HUES64 (cell line): ENCODE results near the gene PROX1.

Experiments
- H3K27ac ChIP-seq: 2 replicates; pipeline ENCODE4 v1.7.0; 2013; ENCODE audit warnings: low read depth, low read length, inconsistent platforms
- H3K27me3 ChIP-seq: 2 replicates; pipeline ENCODE4 v1.6.1; 2013; ENCODE audit warnings: mild to moderate bottlenecking, low read length; ENCODE audit not compliant: insufficient read depth
- H3K36me3 ChIP-seq: 2 replicates; pipeline ENCODE4 v1.6.1; 2013; ENCODE audit warnings: mild to moderate bottlenecking, low read length; ENCODE audit not compliant: insufficient read depth
- H3K4me1 ChIP-seq: 2 replicates; pipeline ENCODE4 v1.6.1; 2013; ENCODE audit warnings: mild to moderate bottlenecking, low read length, moderate library complexity; ENCODE audit not compliant: insufficient read depth
- H3K4me3 ChIP-seq: 2 replicates; pipeline ENCODE4 v1.5.1; 2013; ENCODE audit warnings: mild to moderate bottlenecking, low read length, moderate library complexity
- H3K9ac ChIP-seq: 2 replicates; pipeline ENCODE4 v1.6.1; 2013; ENCODE audit warnings: mild to moderate bottlenecking, low read depth, low read length
- H3K9me3 ChIP-seq: 2 replicates; pipeline ENCODE4 v1.6.1; 2013; ENCODE audit warnings: low read depth, low read length; ENCODE audit not compliant: insufficient read depth
- WGBS: fragments of 150-250, 120-280 bp; methylation state at CpG from one replicate; pipeline ENCODE4 v1.1.7; 2013; ENCODE audit warnings: missing lambda C conversion rate; 5-methylcytosine and 5-hydroxymethylcytosine counted together

Gene PROX1

GRCh38 chr1:214002472-214002871 is 14.7 kb downstream of the PROX1 start:
- no peaks in the 10 kb centered on the region for H3K36me3 ChIP-seq
- WGBS: 89% methylated on average over 3 of the region's 3 CpGs
- no peaks in the 10 kb centered on the region for H3K27me3 ChIP-seq
- H3K9me3 ChIP-seq: no peaks in the 10 kb centered on the region
- no peak overlapping the region for H3K4me3 ChIP-seq
- H3K4me1 ChIP-seq: peaks cover 14% of the 10 kb centered on the region
- H3K27ac ChIP-seq: no peak overlapping the region
- no peak overlapping the region for H3K9ac ChIP-seq

DNA sequence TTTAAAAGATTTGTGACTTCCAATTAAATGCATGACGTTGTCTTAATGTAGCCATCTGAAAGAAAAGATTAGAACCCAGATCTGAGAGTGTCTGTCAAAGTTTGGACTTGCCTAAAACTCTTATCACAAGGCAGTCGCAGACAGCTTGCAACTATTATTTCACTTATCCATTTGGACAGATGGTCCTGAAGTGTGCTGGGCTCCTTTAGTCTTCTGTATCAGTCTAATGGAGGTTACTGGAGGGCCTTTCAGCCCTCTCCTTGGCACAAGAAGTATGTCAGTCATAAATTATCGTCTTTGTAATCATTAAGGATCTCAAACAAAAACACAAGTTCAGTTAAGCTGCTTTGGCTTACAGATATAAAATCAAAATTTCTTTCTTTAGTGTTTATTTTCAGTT is 15.5 kb downstream of the PROX1 start:
- 98% methylated on average over 3 of the region's 3 CpGs for WGBS
- H3K27ac ChIP-seq: no peak overlapping the region
- H3K4me3 ChIP-seq: no peak overlapping the region
- H3K9ac ChIP-seq: no peak overlapping the region
- peaks cover 14% of the 10 kb centered on the region for H3K4me1 ChIP-seq
- H3K9me3 ChIP-seq: no peaks in the 10 kb centered on the region
- no peaks in the 10 kb centered on the region for H3K36me3 ChIP-seq
- H3K27me3 ChIP-seq: no peaks in the 10 kb centered on the region

DNA sequence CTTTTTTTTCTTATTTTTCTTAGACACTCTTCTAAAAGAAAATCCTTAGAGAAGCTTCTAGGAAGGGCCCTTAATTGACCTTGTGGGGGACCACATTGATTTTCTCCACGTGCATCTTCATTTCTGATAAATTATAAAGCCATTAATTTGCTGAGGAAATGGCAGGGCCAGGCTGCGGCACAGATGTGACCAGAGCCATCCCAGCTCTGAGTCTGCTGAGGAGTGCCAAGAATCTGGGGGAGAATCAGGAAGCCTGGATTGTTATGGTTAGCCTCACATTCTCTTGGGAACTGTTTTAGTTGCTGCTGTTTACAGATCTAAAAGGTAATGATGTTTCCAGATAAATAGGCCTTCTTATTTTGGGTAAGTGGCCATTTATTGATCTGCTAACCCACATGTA is 16.2 kb downstream of the PROX1 start:
- Histone ChIP-seq H3K9me3 (no peaks in the 10 kb centered on the region), H3K4me3 (no peak overlapping the region), H3K36me3 (no peaks in the 10 kb centered on the region), H3K9ac (no peak overlapping the region), H3K27ac (no peak overlapping the region), H3K4me1 (peaks cover 14% of the 10 kb centered on the region), H3K27me3 (no peaks in the 10 kb centered on the region)
- WGBS: 83% methylated on average over 2 of the region's 2 CpGs

- Histone ChIP-seq H3K4me3 (no peak overlapping the region), H3K36me3 (no peaks in the 10 kb centered on the region), H3K27me3 (no peaks in the 10 kb centered on the region), H3K4me1 (peaks cover 18% of the 10 kb centered on the region), H3K9ac (no peak overlapping the region), H3K9me3 (no peaks in the 10 kb centered on the region), H3K27ac (no peak overlapping the region)
- WGBS: 98% methylated on average over 4 of the region's 4 CpGs
Measured at GRCh38 chr1:214004795-214005194, 17.0 kb downstream of the PROX1 start.

DNA sequence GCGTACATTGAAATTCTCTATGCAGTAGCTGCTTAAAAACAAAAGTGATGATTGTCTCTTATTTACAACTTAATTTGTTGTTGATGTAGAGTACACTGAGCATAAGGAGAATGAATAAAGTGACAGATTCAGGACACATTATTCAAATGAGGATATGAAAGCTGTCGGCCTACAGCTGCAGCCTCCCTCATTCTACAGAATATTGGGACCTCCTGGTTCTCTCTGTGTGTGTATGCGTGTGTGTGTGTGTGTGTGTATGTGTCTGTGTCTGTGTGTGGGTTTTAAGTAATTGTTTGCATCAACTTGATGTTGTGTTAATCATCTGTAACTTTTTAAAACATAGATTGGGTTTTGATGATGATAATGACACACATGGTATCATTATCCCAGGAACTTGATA is 17.9 kb downstream of the PROX1 start:
- H3K27me3 ChIP-seq: no peaks in the 10 kb centered on the region
- 100% methylated on average over 3 of the region's 3 CpGs for WGBS
- no peak overlapping the region for H3K27ac ChIP-seq
- H3K9ac ChIP-seq: no peak overlapping the region
- no peak overlapping the region for H3K4me3 ChIP-seq
- H3K4me1 ChIP-seq: peaks cover 18% of the 10 kb centered on the region
- H3K9me3 ChIP-seq: no peaks in the 10 kb centered on the region
- H3K36me3 ChIP-seq: no peaks in the 10 kb centered on the region

GRCh38 chr1:214006845-214007244 is 19.1 kb downstream of the PROX1 start:
- 93% methylated on average over 1 of the region's 3 CpGs for WGBS
- no peak overlapping the region for H3K27ac ChIP-seq
- no peaks in the 10 kb centered on the region for H3K36me3 ChIP-seq

GRCh38 chr1:214008347-214008746 is 20.6 kb downstream of the PROX1 start:
- H3K36me3 ChIP-seq: no peaks in the 10 kb centered on the region
- no peak overlapping the region for H3K4me3 ChIP-seq
- WGBS: 96% methylated on average over 3 of the region's 3 CpGs
- H3K27ac ChIP-seq: no peak overlapping the region
- H3K9ac ChIP-seq: no peak overlapping the region
- H3K9me3 ChIP-seq: no peaks in the 10 kb centered on the region
- H3K4me1 ChIP-seq: 0 out of 2 replicates have a peak, but pooled peaks cover 3% of the 10 kb centered on the region
- H3K27me3 ChIP-seq: no peaks in the 10 kb centered on the region

More at GRCh38 chr1:214006845-214007244, 19.1 kb downstream of the PROX1 start:
- Histone ChIP-seq H3K9ac (no peak overlapping the region), H3K27me3 (no peaks in the 10 kb centered on the region), H3K4me1 (peaks cover 12% of the 10 kb centered on the region), H3K4me3 (no peak overlapping the region), H3K9me3 (no peaks in the 10 kb centered on the region)

GRCh38 chr1:214008791-214009422 is 21.1 kb downstream of the PROX1 start:
- no peaks in the 10 kb centered on the region for H3K36me3 ChIP-seq
- no peak overlapping the region for H3K9ac ChIP-seq
- H3K4me3 ChIP-seq: no peak overlapping the region
- H3K27me3 ChIP-seq: no peaks in the 10 kb centered on the region
- 95% methylated on average over 8 of the region's 8 CpGs for WGBS
- H3K4me1 ChIP-seq: 0 out of 2 replicates have a peak, but pooled peaks cover 3% of the 10 kb centered on the region
- no peaks in the 10 kb centered on the region for H3K9me3 ChIP-seq
- no peak overlapping the region for H3K27ac ChIP-seq

GRCh38 chr1:214009423-214010196 is 21.8 kb downstream of the PROX1 start:
- Histone ChIP-seq H3K27me3 (no peaks in the 10 kb centered on the region), H3K27ac (no peak overlapping the region), H3K36me3 (no peaks in the 10 kb centered on the region), H3K4me1 (0 out of 2 replicates have a peak, but pooled peaks cover 3% of the 10 kb centered on the region), H3K4me3 (no peak overlapping the region), H3K9me3 (no peaks in the 10 kb centered on the region), H3K9ac (no peak overlapping the region)
- WGBS: 94% methylated on average over 14 of the region's 14 CpGs

DNA sequence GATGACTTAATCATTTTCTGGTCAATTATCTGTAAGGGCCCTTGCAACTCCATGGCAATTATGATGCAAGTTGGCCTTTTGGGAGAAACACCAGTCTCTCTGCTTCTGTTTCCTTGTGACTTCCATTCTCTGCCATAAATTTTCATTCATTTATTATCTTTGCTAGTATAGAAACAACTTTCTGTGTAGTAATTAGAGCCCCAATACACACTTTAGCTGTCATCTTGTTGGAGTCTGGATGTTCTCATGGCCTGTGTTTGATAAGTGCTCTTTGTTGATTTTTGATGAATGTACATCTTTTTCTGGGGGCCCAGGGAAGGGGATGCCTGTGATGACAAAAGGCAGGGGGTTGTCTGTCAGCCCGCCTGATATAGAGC is 22.4 kb downstream of the PROX1 start:
- 0 out of 2 replicates have a peak, but pooled peaks cover 6% of the 10 kb centered on the region for H3K4me1 ChIP-seq
- no peaks in the 10 kb centered on the region for H3K9me3 ChIP-seq
- no peaks in the 10 kb centered on the region for H3K27me3 ChIP-seq
- no peak overlapping the region for H3K9ac ChIP-seq
- H3K36me3 ChIP-seq: no peaks in the 10 kb centered on the region
- WGBS: 85% methylated on average over 1 of the region's 1 CpG
- H3K27ac ChIP-seq: no peak overlapping the region
- no peak overlapping the region for H3K4me3 ChIP-seq

- Histone ChIP-seq H3K4me3 (no peak overlapping the region), H3K36me3 (no peaks in the 10 kb centered on the region), H3K27me3 (no peaks in the 10 kb centered on the region), H3K27ac (no peak overlapping the region), H3K9ac (no peak overlapping the region), H3K4me1 (0 out of 2 replicates have a peak, but pooled peaks cover 7% of the 10 kb centered on the region), H3K9me3 (no peaks in the 10 kb centered on the region)
- WGBS: 96% methylated on average over 1 of the region's 2 CpGs
Measured at GRCh38 chr1:214010717-214011116, 22.9 kb downstream of the PROX1 start.
